OCI-LY1 (cell line): ENCODE data around the gene ELMOD1.

Source experiments
- EZH2 ChIP-seq: fragments of 200-600 bp; sonication (generic), shearing (Covaris generic); IDR thresholded peaks from 2 replicates; pipeline ENCODE4 v1.8.0; 2017; ENCODE audit warnings: borderline replicate concordance, mixed run types, mild to moderate bottlenecking, antibody characterized with exemption, low read length, moderate library complexity, mixed read lengths
- TF ChIP-seq, protein P1 (sequence below): fragments of 200-600 bp; sonication (generic), shearing (Covaris generic); IDR thresholded peaks from 2 replicates; pipeline ENCODE4 v1.5.1; 2017; ENCODE audit warnings: mild to moderate bottlenecking, antibody characterized with exemption, low read length, moderate library complexity, mixed read lengths

DNA sequence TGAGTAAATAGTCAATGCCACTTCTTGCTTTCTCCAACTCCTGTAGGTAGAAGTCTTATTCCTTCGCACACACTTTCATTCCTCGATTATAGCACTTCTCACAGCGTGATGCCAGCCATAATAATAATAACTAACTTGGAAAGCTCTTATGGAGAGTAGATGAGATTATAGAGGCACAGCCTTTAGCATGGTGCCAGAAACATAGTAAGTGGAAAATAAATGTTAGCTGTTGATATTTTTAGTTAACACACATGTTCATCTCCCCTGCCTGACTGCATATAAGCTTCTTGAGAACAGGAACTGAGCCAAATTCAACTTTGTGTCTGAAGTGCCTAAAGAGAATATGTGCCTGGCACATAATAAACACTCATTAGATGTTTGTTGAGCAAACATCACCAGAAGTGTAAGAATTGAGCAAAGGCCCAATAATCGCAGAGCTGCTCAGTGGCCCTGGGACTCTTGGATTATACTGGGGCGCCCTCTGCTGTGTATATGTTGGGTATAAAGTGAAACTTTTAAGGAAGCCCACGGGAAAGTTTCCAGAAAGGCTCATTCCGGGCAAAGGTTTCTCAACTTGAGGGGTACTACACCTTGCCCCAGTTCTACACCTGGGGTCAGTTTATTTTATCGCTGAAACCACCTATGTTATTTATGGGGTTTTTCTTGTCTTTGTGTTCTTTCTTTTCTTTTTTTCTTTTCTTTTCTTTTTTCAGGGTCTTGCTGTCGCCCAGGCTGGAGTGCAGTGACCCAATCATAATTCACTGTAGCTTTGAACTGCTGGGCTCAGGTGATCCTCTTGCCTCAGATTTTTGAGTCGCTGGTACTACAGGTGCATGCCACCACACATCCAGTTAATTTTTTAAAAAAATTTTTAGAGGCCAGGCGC lies 98.6 kb downstream of the ELMOD1 start:
- TF ChIP-seq, protein P1, sequence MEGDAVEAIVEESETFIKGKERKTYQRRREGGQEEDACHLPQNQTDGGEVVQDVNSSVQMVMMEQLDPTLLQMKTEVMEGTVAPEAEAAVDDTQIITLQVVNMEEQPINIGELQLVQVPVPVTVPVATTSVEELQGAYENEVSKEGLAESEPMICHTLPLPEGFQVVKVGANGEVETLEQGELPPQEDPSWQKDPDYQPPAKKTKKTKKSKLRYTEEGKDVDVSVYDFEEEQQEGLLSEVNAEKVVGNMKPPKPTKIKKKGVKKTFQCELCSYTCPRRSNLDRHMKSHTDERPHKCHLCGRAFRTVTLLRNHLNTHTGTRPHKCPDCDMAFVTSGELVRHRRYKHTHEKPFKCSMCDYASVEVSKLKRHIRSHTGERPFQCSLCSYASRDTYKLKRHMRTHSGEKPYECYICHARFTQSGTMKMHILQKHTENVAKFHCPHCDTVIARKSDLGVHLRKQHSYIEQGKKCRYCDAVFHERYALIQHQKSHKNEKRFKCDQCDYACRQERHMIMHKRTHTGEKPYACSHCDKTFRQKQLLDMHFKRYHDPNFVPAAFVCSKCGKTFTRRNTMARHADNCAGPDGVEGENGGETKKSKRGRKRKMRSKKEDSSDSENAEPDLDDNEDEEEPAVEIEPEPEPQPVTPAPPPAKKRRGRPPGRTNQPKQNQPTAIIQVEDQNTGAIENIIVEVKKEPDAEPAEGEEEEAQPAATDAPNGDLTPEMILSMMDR = peak; percentile 71
- no peak for TF ChIP-seq EZH2
